ENCODE results near the gene NRL.

GRCh38 chr14:24122898-24123297 is 8.1 kb upstream of the NRL start:
- TF ChIP-seq CTCF (conservative IDR thresholded peaks at IDR 0.05 in 1 of 2, IDR thresholded peaks at IDR 0.05 in 1 of 2; ENCODE audit: low read depth in 1 of 2, low read length in 2 of 2) = no peak
- TF ChIP-seq EZH2 (IDR thresholded peaks at IDR 0.05; ENCODE audit: low read length, missing control alignments) = no peak

Data from fibroblast of lung (primary cell).